Muscle of back (tissue), 11 donors: Measurements from ENCODE around the gene DENND11. TPM values are rescaled to one million over a fixed set of nuclear protein-coding genes. Genes with fewer than 3 reads are reported as not detected.
"Not testable (repeated sequence)": the region's sequence is repeated elsewhere in the genome, so short reads cannot be mapped to it uniquely, and the experiment has no call there.

Source experiments
- DNase-seq, 3 donors: peaks; one replicate each; pipeline versions ENCODE4 v3.0.0 to v3.0.0-alpha.2; 2013
- polyA plus RNA-seq, 10 donors: library from polyadenylated mRNA; unstranded; fragments of 120-200 nt; gene quantifications; one replicate each; pipeline ENCODE4 v1.2.1, GENCODE V29; 2013; ENCODE audit not compliant: insufficient read length in 10 of 10

The DENND11 gene
- polyA plus RNA-seq, 10 donors = 5.9 to 11.0 (median 8.8) TPM

- no peak for DNase-seq
Observed at GRCh38 chr7:141709318-141709717, 7.4 kb upstream of the DENND11 start.

- no peak for DNase-seq
Observed at GRCh38 chr7:141708351-141708750, 6.4 kb upstream of the DENND11 start, which contains the start of gene WEE2. Gene WEE2, plus strand, starts transcription at chr7:141708353. Its CDS starts 406 bp downstream, at chr7:141708759.

GRCh38 chr7:141706239-141707064 is 4.5 kb upstream of the DENND11 start:
- DNase-seq = no peak

- no peak for DNase-seq
Observed at GRCh38 chr7:141704741-141705140, 2.8 kb upstream of the DENND11 start.

GRCh38 chr7:141704112-141704511 is 2.1 kb upstream of the DENND11 start:
- no peak for DNase-seq

GRCh38 chr7:141702892-141703291 is 926 bp upstream of the DENND11 start:
- no peak for DNase-seq

DNA sequence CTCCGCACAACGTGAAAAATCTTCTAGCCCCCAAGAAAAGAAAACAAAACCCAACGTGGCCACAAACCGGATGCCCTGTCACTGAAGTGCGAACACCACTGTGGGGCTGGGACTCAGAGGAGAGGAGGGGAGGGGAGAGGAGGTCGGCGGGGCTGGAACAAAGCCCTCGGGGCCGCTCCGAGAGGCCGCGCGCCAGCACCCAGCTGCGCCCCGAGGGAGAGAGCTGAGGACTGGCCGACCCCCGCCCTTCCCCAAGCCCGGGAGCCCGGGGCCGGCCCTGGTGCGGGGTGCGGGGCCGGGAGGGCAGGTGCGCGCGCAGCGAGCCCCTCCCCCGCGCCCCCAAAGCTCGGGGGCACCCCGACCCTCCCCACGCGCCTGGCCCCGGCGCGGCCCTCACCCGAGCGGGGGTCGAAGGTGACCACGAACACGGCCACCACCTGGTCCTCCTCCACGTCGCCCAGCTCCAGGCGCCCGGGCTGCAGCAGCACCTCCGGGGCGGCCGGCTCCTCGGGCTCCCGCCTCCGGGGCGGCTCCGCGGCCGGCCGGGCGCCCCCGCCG is 398 bp downstream of the DENND11 start:
- DNase-seq = peak in 2 of 3 donors; percentile 35 to 57

- peak in 1 of 3 donors; percentile 15 for DNase-seq
Observed at GRCh38 chr7:141700848-141701371, 1.1 kb downstream of the DENND11 start.

DNA sequence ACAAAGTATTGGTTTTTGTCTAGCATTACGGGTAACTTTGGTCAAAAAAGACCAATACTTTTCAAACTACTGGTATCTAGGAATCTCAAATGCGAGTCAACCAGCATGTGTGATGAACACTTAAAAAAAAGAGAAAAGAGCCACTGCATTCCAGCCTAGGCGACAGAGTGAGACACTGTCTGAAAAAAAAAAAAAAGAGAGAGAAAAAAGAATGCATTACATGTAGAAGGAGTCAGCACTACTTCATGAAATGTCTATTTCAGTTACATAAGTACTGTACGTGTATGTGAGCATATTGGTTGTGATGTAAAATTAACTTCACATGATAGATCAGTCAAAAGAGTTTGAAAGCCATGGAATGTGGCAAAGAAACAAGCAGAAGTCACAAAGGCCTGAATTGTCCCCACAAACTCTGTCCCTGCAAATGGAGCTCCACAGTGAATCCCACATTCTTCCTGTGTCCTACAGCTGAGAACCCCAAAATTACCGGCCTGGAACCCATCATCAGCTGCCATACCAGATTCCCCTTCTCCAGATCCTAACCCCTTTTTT is 1.6 kb downstream of the DENND11 start:
- no peak for DNase-seq

DNA sequence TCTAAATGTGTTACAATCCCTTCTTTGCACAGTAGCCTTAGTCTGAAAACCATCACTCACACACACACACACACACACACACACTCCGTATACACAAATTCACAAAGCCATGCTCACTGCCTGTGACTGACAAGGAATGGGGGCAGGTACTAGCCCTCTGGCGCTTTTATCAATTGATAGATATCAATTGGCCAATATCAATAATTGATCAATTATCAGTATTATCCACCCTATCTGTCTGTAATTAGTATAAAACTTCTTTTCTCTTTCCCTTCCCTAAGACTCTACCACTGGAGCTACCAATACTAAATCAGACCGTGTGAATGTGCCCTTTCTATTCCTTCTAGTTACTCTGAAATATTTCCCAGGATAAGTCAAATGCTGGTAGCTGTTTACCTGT is 2.1 kb downstream of the DENND11 start:
- DNase-seq = no peak

DNA sequence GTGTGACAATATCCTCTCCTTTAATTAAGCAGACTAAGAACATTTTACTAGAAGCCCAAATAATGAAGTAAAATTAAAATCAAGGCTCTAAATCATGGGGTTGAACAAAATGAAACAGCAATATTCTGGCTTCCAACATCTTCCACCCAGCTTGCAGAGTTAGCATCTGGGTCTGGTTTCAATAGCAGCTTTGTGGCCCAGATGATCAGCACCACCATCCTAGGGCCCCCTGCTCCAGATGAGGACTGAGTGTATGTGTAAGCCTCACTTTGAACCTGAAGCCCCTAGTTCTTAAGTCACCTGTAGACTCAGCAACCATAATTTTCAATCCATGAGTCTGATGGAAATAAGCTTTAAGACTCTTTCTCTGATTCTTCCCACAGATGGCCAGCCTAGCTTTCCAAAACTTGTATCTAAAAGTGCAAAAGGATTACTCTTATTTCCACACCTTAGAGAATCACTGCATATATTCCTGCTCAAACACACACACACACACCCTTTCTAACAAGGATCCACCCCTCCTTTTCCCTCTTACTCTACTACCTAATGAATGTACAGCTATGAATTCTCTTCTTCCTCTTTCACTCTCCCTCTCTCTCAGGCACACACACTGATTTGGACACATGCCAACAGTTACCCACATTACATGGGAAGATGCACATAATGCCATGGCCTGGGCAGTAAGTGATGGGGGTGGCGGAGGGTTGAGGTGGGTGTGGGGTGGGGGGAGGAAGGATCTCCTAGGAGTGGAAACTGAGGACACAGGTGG is 3.5 kb downstream of the DENND11 start:
- DNase-seq = no peak

- no peak for DNase-seq
Observed at GRCh38 chr7:141697211-141697871, 4.6 kb downstream of the DENND11 start.

GRCh38 chr7:141696348-141696747 is 5.6 kb downstream of the DENND11 start:
- DNase-seq = no peak

DNA sequence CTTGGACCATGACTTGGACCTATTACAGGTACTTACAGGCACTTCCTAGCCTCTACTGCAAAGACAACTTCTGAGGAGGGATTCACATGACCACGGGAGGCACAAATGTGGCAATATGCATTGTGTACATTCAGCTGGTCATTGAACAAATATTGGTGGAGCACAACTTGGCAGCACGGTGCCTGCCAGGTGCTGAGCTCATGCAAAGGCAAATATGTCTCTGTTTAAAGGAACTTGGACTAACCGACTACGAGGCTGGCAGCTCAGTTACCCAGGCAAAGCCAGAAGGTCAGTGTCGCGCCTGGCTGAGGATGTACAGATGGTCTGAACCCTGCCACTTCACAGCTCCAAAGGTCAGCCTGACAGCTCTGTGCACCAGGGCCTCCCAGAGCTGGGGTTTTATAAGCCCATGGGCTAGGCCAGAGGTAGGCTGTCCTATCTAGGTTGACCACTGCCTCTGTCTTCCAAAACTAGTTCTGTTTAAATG is 6.1 kb downstream of the DENND11 start:
- no peak for DNase-seq

GRCh38 chr7:141693082-141693481 is 8.9 kb downstream of the DENND11 start:
- no peak for DNase-seq

GRCh38 chr7:141691961-141692360 is 10.0 kb downstream of the DENND11 start:
- DNase-seq = no peak

DNA sequence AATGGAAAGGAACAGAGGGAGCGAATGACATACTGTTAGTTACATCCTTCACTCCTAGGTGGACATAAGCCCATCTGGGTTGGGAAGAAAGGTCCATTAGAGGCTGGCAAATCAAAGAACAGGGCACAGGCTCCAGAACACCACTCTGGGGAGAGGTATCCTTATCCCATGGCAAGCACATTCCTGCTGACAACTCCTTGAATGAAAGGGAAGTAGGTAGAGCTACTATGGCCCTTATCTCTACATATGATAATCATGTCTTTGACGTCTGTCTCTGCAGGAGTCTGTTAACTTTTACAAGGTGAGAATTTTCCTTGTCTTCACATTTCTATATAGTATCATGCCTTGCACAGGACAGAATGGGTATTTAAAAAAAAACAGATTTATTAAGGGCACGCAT is 10.4 kb downstream of the DENND11 start:
- no peak for DNase-seq

DNA sequence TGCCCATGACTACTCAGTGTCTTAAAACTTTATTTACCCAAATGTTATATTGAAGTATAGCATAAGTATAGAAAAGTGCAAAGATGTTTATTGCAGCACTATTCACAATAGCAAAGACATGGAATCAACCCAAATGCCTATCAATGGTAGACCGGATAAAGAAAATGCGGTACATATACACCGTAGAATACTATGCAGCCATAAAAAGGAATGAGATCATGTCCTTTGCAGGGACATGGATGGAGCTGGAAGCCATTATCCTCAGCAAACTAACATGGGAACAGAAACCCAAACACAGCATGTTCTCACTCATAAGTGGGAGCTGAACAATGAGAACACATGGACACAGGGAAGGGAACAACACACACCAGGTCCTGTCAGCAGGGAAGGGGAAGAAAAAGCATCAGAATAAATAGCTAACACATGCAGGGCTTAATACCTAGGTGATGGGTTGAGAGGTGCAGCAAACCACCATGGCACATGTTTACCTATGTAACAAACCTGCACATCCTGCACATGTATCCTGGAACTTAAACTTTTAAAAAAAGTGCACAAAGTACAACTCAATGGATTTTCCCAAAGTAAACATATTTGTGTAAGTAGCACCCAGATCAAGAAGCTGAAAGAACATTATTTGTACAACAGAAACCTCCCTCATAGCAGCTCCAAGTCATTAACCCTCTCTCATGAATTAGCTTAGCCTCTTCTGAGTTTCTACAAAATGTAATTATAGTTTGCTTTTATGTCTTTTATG is 12.7 kb downstream of the DENND11 start:
- not testable (repeated sequence) for DNase-seq

- no peak for DNase-seq
Observed at GRCh38 chr7:141688043-141688442, 13.9 kb downstream of the DENND11 start.

GRCh38 chr7:141686670-141687069 is 15.3 kb downstream of the DENND11 start:
- DNase-seq = no peak

- no peak for DNase-seq
Observed at GRCh38 chr7:141686074-141686473, 15.9 kb downstream of the DENND11 start.
